ENCODE measurements around the gene LNPK.
"Not testable (repeated sequence)": the region's sequence is repeated elsewhere in the genome, so short reads cannot be mapped to it uniquely, and the experiment has no call there.

LNPK gene

DNA sequence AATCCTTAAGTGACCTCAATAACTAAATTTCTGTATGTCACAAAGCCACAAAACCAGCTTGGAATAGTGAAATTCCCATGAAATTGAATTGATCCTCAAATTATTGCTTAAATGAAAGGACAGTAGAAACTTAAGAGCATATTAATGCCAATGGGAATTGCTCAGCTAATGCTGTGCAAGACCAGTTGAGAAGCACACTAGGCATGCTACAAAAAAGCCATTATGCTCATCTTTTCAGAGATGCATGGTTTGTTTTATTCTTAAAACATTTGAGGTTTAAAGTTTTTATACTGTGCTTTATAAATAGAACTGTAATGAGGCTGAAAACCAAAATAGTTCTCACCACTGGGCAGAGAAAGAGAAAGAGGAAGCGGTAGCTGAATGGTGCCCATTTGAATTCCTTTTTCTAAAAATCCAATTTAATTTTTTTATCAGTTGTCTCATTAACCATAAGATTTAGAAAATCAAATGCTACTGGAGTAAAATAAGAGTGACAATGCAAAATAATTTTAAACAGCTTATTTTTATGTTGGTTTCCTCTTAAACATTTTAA is 98.6 kb downstream of the LNPK start:
- DNase-seq = no peak

DNA sequence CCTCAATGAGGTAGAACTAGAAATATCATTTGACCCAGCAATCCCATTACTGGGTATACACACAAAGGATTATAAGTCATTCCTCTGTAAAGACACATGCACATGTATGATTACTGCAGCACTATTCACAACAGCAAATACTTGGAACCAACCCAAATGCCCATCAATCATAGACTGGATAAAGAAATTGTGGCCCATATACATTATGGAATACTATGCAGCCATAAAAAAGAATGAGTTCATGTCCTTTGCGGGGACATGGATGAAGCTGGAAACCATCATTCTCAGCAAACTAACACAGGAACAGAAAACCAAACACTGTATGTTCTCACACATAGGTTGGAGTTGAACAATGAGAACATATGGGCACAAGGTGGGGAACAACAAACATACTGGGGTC is 106.1 kb downstream of the LNPK start:
- not testable (repeated sequence) for DNase-seq

DNA sequence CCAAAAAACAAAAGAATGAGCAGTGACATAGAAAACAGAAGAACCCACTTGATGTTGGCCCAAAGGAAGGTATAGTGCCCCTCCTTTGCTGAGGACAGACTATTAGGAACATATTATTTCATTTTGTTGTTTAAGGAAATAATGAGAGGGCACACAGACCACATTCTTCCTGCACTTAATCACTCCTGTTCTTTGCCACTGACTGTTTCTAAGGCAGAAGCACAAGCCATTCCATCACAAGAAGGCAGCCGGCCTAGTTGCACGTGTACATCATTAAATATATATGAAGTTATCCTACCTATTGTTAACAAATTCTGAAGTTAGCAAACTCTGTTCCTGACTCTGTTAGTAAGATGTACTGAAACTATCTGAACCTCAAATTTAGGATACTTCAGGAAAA is 110.0 kb downstream of the LNPK start:
- no peak for DNase-seq

DNA sequence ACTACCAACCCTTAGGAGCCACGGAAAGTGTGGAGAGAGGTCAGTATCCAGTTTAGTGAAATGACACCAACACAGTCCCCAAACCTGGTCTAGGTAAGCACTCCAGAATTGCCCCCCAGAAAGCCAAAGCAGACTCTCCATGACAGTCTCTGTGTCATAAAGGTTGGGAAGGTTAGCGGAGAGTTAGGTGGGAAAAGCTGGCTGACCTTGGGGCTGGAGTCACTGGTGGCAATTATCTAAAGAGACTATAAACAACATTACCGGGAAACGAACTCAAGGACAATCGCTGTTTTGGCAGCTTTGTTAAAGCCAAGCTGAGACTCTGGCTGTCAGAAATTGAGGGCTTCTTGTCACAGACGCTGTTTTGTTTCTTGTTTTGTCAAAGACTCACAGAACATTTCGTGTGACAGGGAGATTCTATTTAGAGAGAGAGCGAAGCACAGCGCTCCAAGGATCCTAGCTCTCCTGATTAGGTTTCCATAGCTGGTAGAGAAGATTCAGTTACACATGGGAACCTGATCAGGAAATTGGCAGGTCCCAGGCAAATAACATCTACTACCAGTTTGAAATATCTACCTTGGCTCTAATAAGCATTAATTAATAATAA is 111.3 kb downstream of the LNPK start:
- no peak for DNase-seq

DNA sequence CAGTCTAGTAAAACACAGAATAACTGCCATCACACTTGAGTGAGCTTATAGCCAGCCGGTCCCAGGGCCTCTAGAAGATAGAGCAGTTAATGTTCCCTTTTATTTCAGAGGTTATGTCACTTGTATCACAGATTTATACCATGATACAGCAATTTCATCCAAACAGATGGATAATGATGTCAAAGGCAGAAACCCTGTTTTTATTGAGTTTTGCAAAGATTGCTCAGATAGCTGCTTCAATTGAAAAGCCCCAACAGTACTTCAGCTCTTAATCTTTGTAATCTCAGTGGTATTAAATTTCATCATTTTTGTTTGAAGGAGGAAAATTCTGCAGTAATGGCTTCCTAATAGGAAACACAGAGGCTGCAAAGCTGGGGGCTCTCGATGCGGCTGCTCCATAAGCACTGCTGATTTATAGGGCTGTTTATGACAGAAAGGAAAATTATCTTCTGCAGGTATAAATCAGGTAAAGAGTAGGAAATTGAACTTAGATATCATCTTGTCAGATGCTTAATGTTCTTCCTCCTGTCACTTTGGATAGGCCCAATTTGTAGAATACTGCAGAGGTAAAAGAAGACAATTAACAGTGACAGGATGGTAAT is 112.3 kb downstream of the LNPK start:
- DNase-seq = no peak

- DNase-seq = no peak
These were observed 114.3 kb downstream of the LNPK start for GRCh38 chr2:175887776-175888175.

DNA sequence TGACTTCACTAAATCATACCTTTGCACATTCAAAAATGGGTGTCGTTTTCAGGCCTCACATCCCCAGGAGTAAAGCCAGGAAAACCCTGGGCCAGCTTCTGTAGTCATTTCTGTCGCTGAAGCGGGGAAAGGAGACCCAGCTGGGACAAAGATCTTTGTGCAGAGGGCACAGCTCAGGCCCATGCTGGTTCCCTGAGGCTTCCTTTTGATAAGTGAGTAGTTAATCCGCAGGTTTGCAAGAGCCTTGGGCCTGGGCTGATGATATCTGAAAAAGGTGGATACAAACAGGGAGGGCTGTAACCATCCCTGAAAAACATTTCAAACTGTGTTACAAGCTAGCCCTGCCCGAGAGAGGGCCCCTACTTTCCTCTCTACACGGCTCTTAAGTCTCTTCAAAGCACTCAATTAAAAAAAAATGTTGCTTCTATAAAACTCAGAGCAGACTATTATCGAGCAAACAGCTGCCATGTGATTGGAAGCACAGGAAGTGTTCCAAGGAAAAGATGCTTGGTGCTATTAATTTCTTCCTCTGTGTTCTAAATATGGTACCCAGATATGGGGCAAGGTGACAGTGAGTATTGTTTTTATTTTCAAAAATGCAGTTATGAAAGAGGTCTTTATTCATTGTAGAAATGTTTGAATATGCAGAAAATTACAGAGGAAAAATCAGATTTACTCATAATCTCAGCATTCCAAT is 117.2 kb downstream of the LNPK start:
- no peak for DNase-seq

DNA sequence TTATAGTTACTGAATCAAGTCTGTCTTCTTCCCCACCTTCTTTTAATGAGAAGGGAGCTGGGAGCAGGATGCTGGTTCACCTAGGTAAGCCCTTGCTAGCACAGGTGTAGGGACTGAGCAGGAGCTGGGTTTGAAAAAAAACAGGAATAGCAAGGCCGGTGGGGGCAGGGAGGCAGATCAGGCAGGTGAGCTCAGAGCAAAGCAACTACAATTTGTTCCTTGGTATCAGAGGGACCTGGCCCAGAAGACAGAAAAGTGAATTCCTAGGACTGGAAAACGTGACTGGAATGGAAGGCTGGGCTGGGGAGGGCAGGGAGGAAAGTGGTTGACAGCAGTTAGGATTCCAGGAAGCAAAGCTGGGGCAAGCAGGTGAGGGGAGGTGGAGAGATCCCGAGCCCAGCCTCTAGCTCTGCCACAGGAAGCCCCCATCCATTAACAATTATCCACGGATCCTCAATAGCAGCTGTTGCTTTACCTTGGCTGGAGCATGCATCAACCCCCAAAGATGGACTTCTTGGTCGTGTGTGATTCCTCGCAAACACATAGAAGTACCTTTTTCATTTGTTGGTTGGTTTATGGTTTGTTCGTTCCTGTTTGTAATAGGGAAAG is 118.4 kb downstream of the LNPK start:
- DNase-seq = no peak

GRCh38 chr2:175879679-175880078 is 122.4 kb downstream of the LNPK start:
- DNase-seq = no peak

DNA sequence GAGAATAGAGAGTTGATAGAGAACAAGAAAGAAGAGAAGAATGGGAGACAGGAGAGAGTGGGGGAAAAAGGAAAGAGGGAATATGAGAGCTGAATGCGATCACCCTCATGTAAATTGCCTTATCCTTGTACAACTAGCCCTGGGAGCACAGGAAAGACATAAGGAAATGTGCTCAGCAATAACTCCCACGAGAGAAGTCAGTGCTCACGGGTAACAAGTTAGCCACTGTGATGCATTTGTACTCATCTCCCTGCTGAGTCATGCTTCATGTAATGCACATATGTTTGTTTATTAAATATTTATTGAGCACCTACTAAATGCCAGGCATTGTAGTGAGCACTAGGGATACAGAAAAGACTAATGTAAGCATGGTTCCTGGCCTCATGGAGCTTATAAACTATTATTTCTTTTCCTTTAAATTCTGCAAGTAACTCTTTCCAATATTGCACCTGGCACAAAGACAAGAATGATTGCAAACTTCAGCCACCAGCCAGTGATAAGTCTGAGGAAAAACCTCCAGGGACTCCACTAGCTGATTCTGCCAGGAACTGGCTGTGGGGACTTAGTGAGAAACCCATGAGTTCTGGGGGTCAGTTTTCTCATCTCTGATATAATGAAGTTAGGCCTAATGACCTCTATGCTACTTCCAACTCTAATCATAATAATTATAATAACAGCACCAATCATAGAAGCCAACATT is 124.1 kb downstream of the LNPK start:
- no peak for DNase-seq

GRCh38 chr2:175874291-175874690 is 127.8 kb downstream of the LNPK start:
- no peak for DNase-seq

Measured in fibroblast of skin of abdomen (primary cell).